HepG2 (cell line): ENCODE measurements around the gene TEKT1. TPM values are rescaled to one million over a fixed set of nuclear protein-coding genes. Genes with fewer than 3 reads are reported as not detected.

Experiments used
- FOSL2 ChIP-seq: sonication (generic); formaldehyde crosslinking; IDR thresholded peaks from 2 replicates; pipeline ENCODE4 v1.4.0; 2020; ENCODE audit warnings: missing genetic modification reagents
- MEIS1 ChIP-seq: sonication (generic); formaldehyde crosslinking; IDR thresholded peaks from 2 replicates; pipeline ENCODE4 v1.9.0; 2021; ENCODE audit warnings: mild to moderate bottlenecking, missing genetic modification reagents, moderate library complexity, borderline replicate concordance
- MXD1 ChIP-seq: sonication (generic); formaldehyde crosslinking; IDR thresholded peaks from 2 replicates; pipeline ENCODE4 v1.4.0; 2020; ENCODE audit warnings: mild to moderate bottlenecking, missing genetic modification reagents
- MYPOP ChIP-seq: sonication (generic); formaldehyde crosslinking; IDR thresholded peaks from 2 replicates; pipeline ENCODE4 v1.8.1; 2023; ENCODE audit warnings: mild to moderate bottlenecking, moderate library complexity, missing genetic modification reagents
- PATZ1 ChIP-seq: sonication (generic); formaldehyde crosslinking; IDR thresholded peaks from 2 replicates; pipeline ENCODE4 v1.4.0; 2020; ENCODE audit warnings: missing genetic modification reagents
- SRSF4 ChIP-seq: fragments of 200-400 bp; formaldehyde crosslinking; IDR thresholded peaks from one replicate; pipeline ENCODE4 v1.6.1; 2018; ENCODE audit warnings: mild to moderate bottlenecking, low read depth, low read length, moderate library complexity; ENCODE audit not compliant: poor library complexity, severe bottlenecking
- TMF1 ChIP-seq: sonication (generic); formaldehyde crosslinking; IDR thresholded peaks from 2 replicates; pipeline ENCODE4 v1.8.1; 2022; ENCODE audit warnings: low read depth, missing genetic modification reagents
- ZBTB2 ChIP-seq: sonication (generic); formaldehyde crosslinking; IDR thresholded peaks from 2 replicates; pipeline ENCODE4 v1.8.0; 2022; ENCODE audit warnings: low read depth, missing genetic modification reagents
- ZFP41 ChIP-seq: sonication (generic); formaldehyde crosslinking; IDR thresholded peaks from 2 replicates; pipeline ENCODE4 v1.4.0; 2020; ENCODE audit warnings: mild to moderate bottlenecking, missing genetic modification reagents, borderline replicate concordance
- ZHX2 ChIP-seq, 2 experiments: sonication (generic) in 1 of 2; formaldehyde crosslinking in 1 of 2; IDR thresholded peaks; 2 replicates each; pipeline versions ENCODE4 v1.6.1 to v1.9.0; 2014 to 2022; ENCODE audit warnings: antibody characterized with exemption in 1 of 2, borderline replicate concordance in 1 of 2, inconsistent platforms in 1 of 2, low read depth in 1 of 2, missing genetic modification reagents in 1 of 2
- ZMYM2 ChIP-seq: sonication (generic); formaldehyde crosslinking; IDR thresholded peaks from 2 replicates; pipeline ENCODE4 v1.8.0; 2022; ENCODE audit warnings: mild to moderate bottlenecking, missing genetic modification reagents
- ZNF138 ChIP-seq: sonication (generic); formaldehyde crosslinking; IDR thresholded peaks from 2 replicates; pipeline ENCODE4 v1.5.0; 2020; ENCODE audit warnings: mild to moderate bottlenecking, low read depth, missing genetic modification reagents
- ZNF263 ChIP-seq: sonication (generic); formaldehyde crosslinking; IDR thresholded peaks from 2 replicates; pipeline ENCODE4 v1.4.0; 2020; ENCODE audit warnings: missing genetic modification reagents
- ZNF773 ChIP-seq: sonication (generic); formaldehyde crosslinking; IDR thresholded peaks from 2 replicates; pipeline ENCODE4 v1.4.0; 2020; ENCODE audit warnings: missing genetic modification reagents, borderline replicate concordance
- ZNF782 ChIP-seq: sonication (generic); formaldehyde crosslinking; IDR thresholded peaks from 2 replicates; pipeline ENCODE4 v1.4.0; 2020; ENCODE audit warnings: missing genetic modification reagents, mild to moderate bottlenecking, borderline replicate concordance
- ZNF83 ChIP-seq: sonication (generic); formaldehyde crosslinking; IDR thresholded peaks from 2 replicates; pipeline ENCODE4 v1.4.0; 2020; ENCODE audit warnings: missing genetic modification reagents, mild to moderate bottlenecking, borderline replicate concordance
- ZSCAN25 ChIP-seq: sonication (generic); formaldehyde crosslinking; IDR thresholded peaks from 2 replicates; pipeline ENCODE4 v1.8.0; 2022; ENCODE audit warnings: mild to moderate bottlenecking, missing genetic modification reagents
- polyA plus RNA-seq, 8 experiments: library from polyadenylated mRNA; depleted of rRNA in 3 of 8; stranded (reverse) in 7 of 8; unstranded in 1 of 8; fragments of >200 nt; fragmentation: Illumina TruSeq in 4 of 8; extraction: Trizol in 4 of 8; gene quantifications; 2 replicates each; pipeline versions ENCODE4 v1.2.1 to v1.2.3, GENCODE V29; 2011 to 2016; ENCODE audit warnings: low read depth in 4 of 8, missing spikeins in 1 of 8, mixed read lengths in 1 of 8; ENCODE audit not compliant: insufficient read depth in 1 of 8
- total RNA-seq, 5 experiments: library from RNA; depleted of rRNA; stranded (reverse); fragments of >200 nt; fragmentation: Illumina TruSeq; extraction: Trizol; gene quantifications; 2 replicates each; pipeline ENCODE4 v1.2.3, GENCODE V29; 2016; ENCODE audit warnings: low read depth in 1 of 5

The TEKT1 gene
- total and polyA plus RNA-seq, 2 of the 13 experiments (the other 11 are each of a cell fraction or from before 2014, with no cell fraction given) = not detected

GRCh38 chr17:6752068-6752909 lies 79.2 kb downstream of the TEKT1 start (continued):
- no peak for TF ChIP-seq MYPOP (CRISPR knock-in tag)
- TF ChIP-seq ZNF782 (CRISPR knock-in tag) = no peak
- no peak for TF ChIP-seq ZNF138
- peak; percentile 71; the same call in 1 of the 2 replicates for TF ChIP-seq MEIS1
- TF ChIP-seq ZMYM2 = peak; percentile 79
- TF ChIP-seq ZNF773 = no peak
- TF ChIP-seq FOSL2 (CRISPR knock-in tag) = peak; percentile 13; the same call in 1 of the 2 replicates
- TF ChIP-seq ZNF83 (CRISPR knock-in tag) = no peak
- TF ChIP-seq PATZ1 (CRISPR knock-in tag) = no peak
- peak; percentile 66 for TF ChIP-seq ZSCAN25 (CRISPR knock-in tag)
- no peak for TF ChIP-seq MXD1 (CRISPR knock-in tag)
- no peak for TF ChIP-seq ZNF263
- TF ChIP-seq ZBTB2 (CRISPR knock-in tag) = no peak
- TF ChIP-seq TMF1 (CRISPR knock-in tag) = no peak
- no peak for TF ChIP-seq SRSF4
- TF ChIP-seq ZFP41 = no peak
- TF ChIP-seq ZHX2 (IDR thresholded peaks at IDR 0.05; ENCODE audit: low read depth) = no peak
- TF ChIP-seq ZHX2 (CRISPR knock-in tag; IDR thresholded peaks at IDR 0.05; ENCODE audit: borderline replicate concordance) = no peak
